PC-9 (cell line): Measurements from ENCODE around the gene IGFBP1.

ENCODE experiments used
- CTCF ChIP-seq: fragments of 200-600 bp; sonication (generic); conservative IDR thresholded peaks from 2 replicates; pipeline ENCODE4 v1.6.1; 2017; ENCODE audit warnings: mixed run types, antibody characterized with exemption, mild to moderate bottlenecking, moderate library complexity
- EZH2 ChIP-seq: fragments of 200-600 bp; sonication (generic); IDR thresholded peaks from 2 replicates; pipeline ENCODE4 v1.8.0; 2017; ENCODE audit warnings: antibody characterized with exemption, low read depth

DNA sequence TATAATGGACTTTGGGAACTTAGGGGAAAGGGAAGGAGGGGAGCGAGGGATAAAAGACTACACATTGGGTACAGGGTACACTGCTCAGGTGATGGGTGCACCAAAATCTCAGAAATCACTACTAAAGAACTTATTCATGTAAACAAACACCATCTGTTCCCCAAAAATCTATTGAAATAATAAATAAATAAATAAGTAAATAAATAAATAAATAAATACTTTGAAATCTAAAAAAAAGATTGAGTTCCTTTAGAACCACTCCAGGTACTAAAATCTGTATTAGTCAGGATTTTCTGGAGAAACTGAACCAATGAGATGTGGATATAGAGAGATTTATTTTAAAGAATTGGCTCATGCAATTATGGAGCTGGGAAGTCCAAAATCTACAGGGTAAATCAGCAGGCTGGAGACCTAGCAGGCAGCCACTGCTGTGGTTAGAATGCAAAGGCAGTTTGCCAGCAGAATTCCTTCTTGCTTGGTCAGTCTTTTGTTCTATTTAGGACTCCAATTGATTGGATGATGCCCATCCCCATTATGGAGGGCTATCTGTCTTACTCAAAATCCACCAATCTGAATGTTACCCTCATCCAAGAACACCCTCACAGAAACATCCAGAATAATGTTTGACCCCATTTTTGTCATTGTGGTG lies 8.9 kb downstream of the IGFBP1 start:
- no peak for TF ChIP-seq CTCF
- no peak for TF ChIP-seq EZH2
